Activated CD8-positive, alpha-beta memory T cell treated with anti-CD3 and anti-CD28 coated beads, Interleukin-2, amount 10 ng/mL, durations not matched to agents 7 days and 5 days (primary cell): ENCODE results near the gene CENPL. TPM values are rescaled to one million over a fixed set of nuclear protein-coding genes. Genes with fewer than 3 reads are reported as not detected.
"Not testable (repeated sequence)": the region's sequence is repeated elsewhere in the genome, so short reads cannot be mapped to it uniquely, and the experiment has no call there.

Experiments used
- ATAC-seq: fragments of 150-1000 bp; cut with Tn5 transposase; one replicate; pipeline ENCODE4 v1.10.0; 2021; ENCODE audit warnings: moderate library complexity
- CTCF ChIA-PET: fragments of 350-600 bp; sonication (Branson Sonifier 250); formaldehyde crosslinking; loops from one replicate; lab custom pipeline; 2021; ENCODE audit warnings: antibody characterized with exemption; lab: Charles Lee
- DNase-seq: peaks from one replicate; pipeline ENCODE4 v3.0.0-alpha.2; 2020
- H3K27ac Mint-ChIP-seq: one replicate; pipeline ENCODE4 v1.8.0; 2021; ENCODE audit warnings: mild to moderate bottlenecking, mixed read lengths
- H3K27me3 Mint-ChIP-seq: one replicate; pipeline ENCODE4 v1.8.0; 2021; ENCODE audit warnings: mixed read lengths
- H3K36me3 Mint-ChIP-seq: one replicate; pipeline ENCODE4 v1.8.0; 2021; ENCODE audit warnings: mild to moderate bottlenecking, mixed read lengths
- H3K4me1 Mint-ChIP-seq: one replicate; pipeline ENCODE4 v1.8.0; 2021; ENCODE audit warnings: mixed read lengths
- H3K4me3 Mint-ChIP-seq: one replicate; pipeline ENCODE4 v1.8.0; 2021; ENCODE audit warnings: mild to moderate bottlenecking, moderate library complexity, mixed read lengths
- H3K9me3 Mint-ChIP-seq: one replicate; pipeline ENCODE4 v1.8.0; 2022; ENCODE audit warnings: low read depth, mixed read lengths
- total RNA-seq, 2 experiments: library from RNA; stranded (reverse); gene quantifications; one replicate each; pipeline ENCODE4 v1.2.3, GENCODE V29; 2021

Gene CENPL
- total RNA-seq, 2 experiments from 2014 or later, result 35.4 to 42.0 TPM

DNA sequence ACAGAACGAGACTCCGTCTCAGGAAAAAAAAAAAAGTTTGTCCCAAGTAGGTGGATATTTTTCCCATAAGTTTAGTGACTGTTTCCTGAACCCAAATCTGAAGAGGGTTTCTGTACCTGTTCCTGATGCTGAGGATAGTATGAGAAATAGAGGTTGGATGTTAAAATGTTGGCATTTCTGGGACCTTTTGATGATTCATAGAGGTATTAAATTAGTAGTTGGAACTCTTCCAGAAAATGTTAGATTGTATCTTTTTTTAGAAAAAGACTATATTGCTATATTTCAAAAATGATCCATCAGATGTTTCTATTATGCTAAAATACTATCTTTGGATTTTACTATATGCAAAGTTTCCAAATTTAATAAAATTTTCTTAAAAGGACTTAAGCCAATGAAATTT, 2.9 kb upstream of the CENPL start:
- Mint-ChIP-seq H3K27ac (no peak overlapping the region), H3K4me3 (no peak overlapping the region), H3K36me3 (peaks cover 30% of the 10 kb centered on the region), H3K9me3 (no peaks in the 10 kb centered on the region), H3K4me1 (peaks cover 43% of the 10 kb centered on the region), H3K27me3 (no peaks in the 10 kb centered on the region)
- ATAC-seq (no peak), DNase-seq (no peak)
- CTCF ChIA-PET, result interaction anchor here (1.0 kb wide), 1 partner anchor 10 kb away, joined by 3 read pairs; no protein-coding TSS in a partner anchor

GRCh38 chr1:173823781-173824314, 835 bp downstream of the CENPL start:
- H3K36me3 Mint-ChIP-seq, result peaks cover 41% of the 10 kb centered on the region
- H3K4me1 Mint-ChIP-seq, result peaks cover 60% of the 10 kb centered on the region

DNA sequence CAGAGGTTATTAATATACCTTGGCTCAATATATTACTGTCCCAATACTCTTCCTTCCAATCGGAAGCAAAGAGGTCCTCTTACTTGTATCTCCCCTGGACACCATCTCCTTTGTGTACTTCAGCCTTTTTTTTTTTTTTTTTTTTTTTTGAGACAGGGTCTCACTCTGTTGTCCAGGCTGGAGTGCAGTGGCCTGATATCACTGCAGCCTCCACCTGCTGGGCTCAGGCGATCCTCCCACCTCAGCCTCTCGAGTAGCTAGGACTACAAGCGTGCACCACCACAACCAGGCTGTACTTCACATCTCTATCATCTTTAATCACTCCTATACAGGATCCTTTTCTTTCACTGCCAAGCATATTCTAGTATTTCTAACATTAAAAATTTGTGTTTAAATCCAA, 3.0 kb downstream of the CENPL start:
- Mint-ChIP-seq H3K9me3 (no peaks in the 10 kb centered on the region), H3K4me1 (peaks cover 50% of the 10 kb centered on the region), H3K36me3 (peaks cover 51% of the 10 kb centered on the region), H3K4me3 (no peak overlapping the region), H3K27ac (no peak overlapping the region), H3K27me3 (no peaks in the 10 kb centered on the region)
- CTCF ChIA-PET, result interaction anchor here (1.6 kb wide), 1 partner anchor 28 kb away, joined by 5 read pairs; no protein-coding TSS in a partner anchor
- ATAC-seq, result no peak
- no peak for DNase-seq

More at GRCh38 chr1:173823781-173824314, 835 bp downstream of the CENPL start:
- Mint-ChIP-seq H3K4me3 (peak overlapping the region; percentile 98), H3K27ac (peak overlapping the region; percentile 98), H3K27me3 (no peaks in the 10 kb centered on the region), H3K9me3 (no peaks in the 10 kb centered on the region)
- ATAC-seq (peak; percentile 65), DNase-seq (peak; percentile 41)
- CTCF ChIA-PET, result interaction anchor here (0.7 to 3.4 kb wide), 15 partner anchors 28 to 439 kb away, joined by 3 to 35 read pairs (median 3); partner anchors contain the start of genes GAS5, KLHL20 and PRDX6

DNA sequence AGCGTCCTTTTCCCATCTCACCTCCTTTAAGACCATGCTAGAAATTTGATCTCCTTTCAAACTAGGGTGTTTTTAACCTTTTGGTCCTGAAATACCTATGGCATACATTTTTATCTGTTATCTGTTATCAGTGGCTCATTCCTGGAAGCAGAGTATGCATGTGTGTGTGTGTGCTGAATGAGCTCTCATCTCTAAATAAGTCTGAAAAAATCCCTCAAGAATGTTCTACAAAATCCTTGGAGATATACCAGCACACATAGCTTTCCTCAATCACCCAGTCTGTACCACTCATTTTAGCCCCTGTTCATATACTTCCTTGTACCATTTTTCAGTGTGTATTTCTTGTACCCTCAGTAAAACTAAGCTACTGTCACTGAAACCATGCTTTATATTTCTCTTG, 6.2 kb downstream of the CENPL start:
- no peak overlapping the region for H3K27ac Mint-ChIP-seq
- DNase-seq, result no peak
- H3K4me3 Mint-ChIP-seq, result no peak overlapping the region
- no peak for ATAC-seq
- H3K9me3 Mint-ChIP-seq, result no peaks in the 10 kb centered on the region
- H3K36me3 Mint-ChIP-seq, result peaks cover 76% of the 10 kb centered on the region
- H3K27me3 Mint-ChIP-seq, result no peaks in the 10 kb centered on the region
- CTCF ChIA-PET, result interaction anchor here (0.6 to 1.9 kb wide), 2 partner anchors 10 to 27 kb away, joined by 3 to 4 read pairs; no protein-coding TSS in a partner anchor
- H3K4me1 Mint-ChIP-seq, result peaks cover 56% of the 10 kb centered on the region

- H3K9me3 Mint-ChIP-seq, H3K27me3 Mint-ChIP-seq, CTCF ChIA-PET, DNase-seq, H3K4me3 Mint-ChIP-seq, ATAC-seq, H3K27ac Mint-ChIP-seq: not testable (repeated sequence)
- peaks cover 30% of the 10 kb centered on the region for H3K4me1 Mint-ChIP-seq
- peaks cover 77% of the 10 kb centered on the region for H3K36me3 Mint-ChIP-seq
Observed at GRCh38 chr1:173813654-173814053, 11.0 kb downstream of the CENPL start.

DNA sequence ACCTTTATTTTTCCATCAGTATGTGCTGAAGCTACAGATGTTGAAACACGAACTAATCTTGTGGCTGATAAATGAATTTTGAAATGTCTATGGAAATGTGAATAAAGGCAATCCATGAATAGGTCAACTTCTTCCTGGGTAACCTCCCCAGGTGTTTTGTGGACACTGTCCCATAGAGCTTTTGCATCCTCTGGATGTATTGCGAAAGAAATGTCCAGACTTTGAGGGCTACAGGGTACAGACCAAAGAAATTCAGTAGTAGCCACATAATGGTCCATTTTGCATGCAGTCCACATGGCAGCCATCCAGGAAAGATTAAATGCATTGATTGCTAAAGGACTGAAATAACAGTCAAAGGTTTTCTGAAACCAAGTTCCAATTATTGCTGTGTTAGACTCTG, 21.7 kb downstream of the CENPL start:
- Mint-ChIP-seq H3K4me1 (no peaks in the 10 kb centered on the region), H3K27ac (peak overlapping the region; percentile 26), H3K9me3 (no peaks in the 10 kb centered on the region), H3K4me3 (no peak overlapping the region), H3K27me3 (no peaks in the 10 kb centered on the region), H3K36me3 (peaks cover 45% of the 10 kb centered on the region)
- DNase-seq (no peak), ATAC-seq (no peak)
- CTCF ChIA-PET, result no interaction called here

- H3K9me3 Mint-ChIP-seq, CTCF ChIA-PET, H3K4me3 Mint-ChIP-seq, H3K27ac Mint-ChIP-seq, H3K4me1 Mint-ChIP-seq, DNase-seq, ATAC-seq, H3K27me3 Mint-ChIP-seq: not testable (repeated sequence)
- peaks cover 46% of the 10 kb centered on the region for H3K36me3 Mint-ChIP-seq
Observed at GRCh38 chr1:173799995-173800394, 24.7 kb downstream of the CENPL start.

GRCh38 chr1:173798078-173798477, 26.6 kb downstream of the CENPL start:
- Mint-ChIP-seq H3K4me3 (no peak overlapping the region), H3K36me3 (peaks cover 48% of the 10 kb centered on the region), H3K9me3 (no peaks in the 10 kb centered on the region), H3K27me3 (no peaks in the 10 kb centered on the region), H3K4me1 (no peaks in the 10 kb centered on the region), H3K27ac (no peak overlapping the region)
- no peak for DNase-seq
- no peak for ATAC-seq
- CTCF ChIA-PET, result no interaction called here

- CTCF ChIA-PET, result interaction anchor here (1.6 kb wide), 1 partner anchor 360 kb away, joined by 4 read pairs; no protein-coding TSS in a partner anchor
- no peaks in the 10 kb centered on the region for H3K4me1 Mint-ChIP-seq
- no peak overlapping the region for H3K27ac Mint-ChIP-seq
- H3K36me3 Mint-ChIP-seq, result peaks cover 25% of the 10 kb centered on the region
- H3K27me3 Mint-ChIP-seq, result no peaks in the 10 kb centered on the region
- no peak overlapping the region for H3K4me3 Mint-ChIP-seq
- ATAC-seq (no peak), DNase-seq (no peak)
- H3K9me3 Mint-ChIP-seq, result no peaks in the 10 kb centered on the region
Observed at GRCh38 chr1:173789841-173790240, 34.8 kb downstream of the CENPL start.

GRCh38 chr1:173784997-173785396, 39.7 kb downstream of the CENPL start:
- no peaks in the 10 kb centered on the region for H3K9me3 Mint-ChIP-seq
- DNase-seq (no peak), ATAC-seq (no peak)
- H3K36me3 Mint-ChIP-seq, result peaks cover 34% of the 10 kb centered on the region
- no peaks in the 10 kb centered on the region for H3K27me3 Mint-ChIP-seq
- peaks cover 2% of the 10 kb centered on the region for H3K4me1 Mint-ChIP-seq
- CTCF ChIA-PET, result no interaction called here
- no peak overlapping the region for H3K27ac Mint-ChIP-seq
- H3K4me3 Mint-ChIP-seq, result no peak overlapping the region

GRCh38 chr1:173779936-173780335, 44.7 kb downstream of the CENPL start:
- Mint-ChIP-seq H3K36me3 (peaks cover 63% of the 10 kb centered on the region), H3K27me3 (no peaks in the 10 kb centered on the region), H3K4me1 (peaks cover 2% of the 10 kb centered on the region), H3K4me3 (no peak overlapping the region), H3K27ac (no peak overlapping the region), H3K9me3 (no peaks in the 10 kb centered on the region)
- DNase-seq, result no peak
- ATAC-seq, result no peak
- CTCF ChIA-PET, result interaction anchor here (0.9 kb wide), 1 partner anchor 350 kb away, joined by 3 read pairs; no protein-coding TSS in a partner anchor

- H3K4me3 Mint-ChIP-seq, result no peak overlapping the region
Observed at GRCh38 chr1:173775578-173776226, 49.0 kb downstream of the CENPL start.

DNA sequence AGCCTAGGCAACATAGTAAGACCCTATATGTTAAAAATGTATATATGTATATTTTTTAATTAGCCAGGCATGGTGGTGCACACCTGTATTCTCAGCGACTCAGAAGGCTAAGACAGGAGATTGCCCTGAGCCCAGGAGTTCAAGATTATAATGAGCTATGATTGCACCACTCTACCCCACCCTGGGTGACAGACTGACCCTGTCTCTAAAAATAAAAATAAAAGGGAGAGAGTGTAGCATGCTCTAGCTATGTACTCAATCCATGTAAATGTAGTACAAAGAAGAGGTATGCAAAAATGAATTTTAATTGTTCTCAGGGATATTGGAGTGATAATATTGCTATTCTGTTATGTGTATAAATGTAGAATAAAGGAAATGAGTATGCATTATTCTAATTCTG, 53.1 kb downstream of the CENPL start:
- Mint-ChIP-seq H3K27me3 (no peaks in the 10 kb centered on the region), H3K4me3 (no peak overlapping the region), H3K27ac (no peak overlapping the region), H3K9me3 (no peaks in the 10 kb centered on the region), H3K4me1 (peaks cover 13% of the 10 kb centered on the region), H3K36me3 (peaks cover 39% of the 10 kb centered on the region)
- DNase-seq (no peak), ATAC-seq (no peak)
- CTCF ChIA-PET, result no interaction called here

More at GRCh38 chr1:173775578-173776226, 49.0 kb downstream of the CENPL start:
- no peak for DNase-seq
- H3K4me1 Mint-ChIP-seq, result peaks cover 1% of the 10 kb centered on the region
- CTCF ChIA-PET, result no interaction called here
- no peak for ATAC-seq
- no peak overlapping the region for H3K27ac Mint-ChIP-seq
- no peaks in the 10 kb centered on the region for H3K27me3 Mint-ChIP-seq
- H3K9me3 Mint-ChIP-seq, result no peaks in the 10 kb centered on the region
- peaks cover 50% of the 10 kb centered on the region for H3K36me3 Mint-ChIP-seq

DNA sequence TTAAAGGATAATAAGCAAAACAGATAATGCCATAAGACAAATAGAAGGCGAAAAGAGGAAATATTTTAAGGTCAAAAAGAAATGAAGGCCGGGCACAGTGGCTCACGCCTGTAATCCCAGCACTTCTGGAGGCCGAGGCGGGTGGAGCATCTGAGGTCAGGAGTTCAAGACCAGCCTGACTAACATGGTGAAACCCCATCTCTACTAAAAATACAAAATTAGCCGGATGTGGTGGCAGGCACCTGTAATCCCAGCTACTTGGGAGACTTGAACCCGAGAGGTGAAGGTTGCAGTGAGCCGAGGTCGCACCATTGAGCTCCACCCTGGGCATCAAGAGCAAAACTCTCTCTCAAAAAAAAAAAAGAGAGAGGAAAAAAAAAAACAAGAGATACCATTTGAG, 54.4 kb downstream of the CENPL start:
- CTCF ChIA-PET, H3K27ac Mint-ChIP-seq, H3K9me3 Mint-ChIP-seq, DNase-seq, H3K27me3 Mint-ChIP-seq, ATAC-seq, H3K4me3 Mint-ChIP-seq: not testable (repeated sequence)
- Mint-ChIP-seq H3K36me3 (peaks cover 32% of the 10 kb centered on the region), H3K4me1 (peaks cover 13% of the 10 kb centered on the region)
